Stimulated activated CD4-positive, alpha-beta T cell treated with anti-CD3 and anti-CD28 coated beads, Interleukin-4, amount 100 ng/mL, for 1 hour (primary cell): ENCODE measurements around the gene FAAP24.
"Not testable (repeated sequence)": the region's sequence is repeated elsewhere in the genome, so short reads cannot be mapped to it uniquely, and the experiment has no call there.

ENCODE experiments used
- DNase-seq: peaks from one replicate; pipeline ENCODE4 v3.0.0-alpha.2; 2020

The FAAP24 gene

DNA sequence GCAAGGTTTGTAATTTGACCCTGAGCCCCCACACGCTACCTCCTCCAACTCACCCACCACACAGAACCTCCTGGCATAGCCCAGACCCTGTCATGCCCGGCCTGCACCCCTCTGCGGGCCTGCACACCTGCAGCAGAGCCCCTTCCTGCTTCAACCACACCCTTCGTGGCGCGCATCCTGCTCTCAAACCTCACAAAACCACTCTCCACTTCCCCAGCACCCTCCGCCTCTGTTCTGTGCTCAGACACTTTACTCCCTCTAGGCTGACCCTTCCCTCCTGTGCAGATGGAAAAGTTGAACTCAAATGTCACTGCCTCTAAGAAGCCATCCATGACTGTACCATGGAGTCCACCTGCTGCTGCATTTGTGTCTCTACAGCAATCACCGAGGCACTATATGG, 28.5 kb downstream of the FAAP24 start:
- DNase-seq: no peak

DNA sequence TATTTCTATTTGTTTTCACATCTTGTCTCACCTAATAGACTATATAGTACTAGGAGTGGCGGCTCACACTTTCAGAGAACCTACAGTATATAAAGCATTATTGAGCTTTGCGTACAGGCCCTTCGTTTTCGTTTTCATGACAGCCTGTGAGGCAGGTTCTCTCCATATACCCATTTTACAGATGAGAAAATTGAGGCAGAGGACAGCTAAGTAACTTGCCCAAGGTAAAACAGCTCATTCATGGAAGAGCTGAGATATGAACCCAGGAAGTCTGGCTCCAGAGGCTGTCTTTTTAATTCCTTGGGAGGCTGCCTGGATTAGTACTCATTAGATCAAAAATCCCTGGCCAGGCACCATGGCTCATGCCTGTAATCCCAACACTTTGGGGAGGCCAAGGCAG, 28.9 kb downstream of the FAAP24 start:
- DNase-seq: no peak

DNA sequence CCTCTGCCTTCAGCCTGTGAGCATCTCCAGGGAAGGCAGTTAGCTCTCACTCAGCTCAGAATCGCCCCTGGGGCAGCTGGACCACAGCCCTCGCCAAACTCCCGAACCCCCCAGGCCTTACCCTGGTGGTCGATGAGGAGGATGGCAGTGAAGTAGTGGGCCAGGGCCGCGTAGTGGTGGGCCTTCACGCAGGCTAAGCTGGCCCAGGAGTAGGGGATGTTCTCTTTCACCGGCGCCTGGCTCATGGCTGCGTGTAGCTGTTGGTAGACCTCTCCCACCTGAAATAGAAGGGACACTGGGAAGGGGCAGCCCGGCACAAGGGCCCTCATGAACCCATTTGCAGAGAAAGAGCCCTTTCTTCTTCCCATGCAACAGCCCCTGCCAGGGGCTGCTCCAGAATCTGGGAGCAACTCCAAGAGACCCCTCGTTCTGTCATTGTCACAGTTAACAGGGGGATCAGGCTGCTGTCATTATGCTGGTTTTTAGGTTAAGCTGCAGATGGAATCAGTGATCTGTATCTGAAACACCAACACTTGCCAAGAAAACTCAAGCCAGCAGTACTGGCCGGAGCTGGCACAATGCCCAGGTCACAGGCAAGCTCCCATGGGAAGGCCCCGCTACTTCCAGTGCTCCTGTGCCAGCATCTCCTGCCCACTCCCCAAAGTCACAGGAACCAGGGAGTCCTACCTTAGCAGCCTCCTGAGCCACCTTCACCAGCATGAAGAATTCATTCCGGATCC, 30.3 kb downstream of the FAAP24 start:
- DNase-seq: not testable (repeated sequence)

DNA sequence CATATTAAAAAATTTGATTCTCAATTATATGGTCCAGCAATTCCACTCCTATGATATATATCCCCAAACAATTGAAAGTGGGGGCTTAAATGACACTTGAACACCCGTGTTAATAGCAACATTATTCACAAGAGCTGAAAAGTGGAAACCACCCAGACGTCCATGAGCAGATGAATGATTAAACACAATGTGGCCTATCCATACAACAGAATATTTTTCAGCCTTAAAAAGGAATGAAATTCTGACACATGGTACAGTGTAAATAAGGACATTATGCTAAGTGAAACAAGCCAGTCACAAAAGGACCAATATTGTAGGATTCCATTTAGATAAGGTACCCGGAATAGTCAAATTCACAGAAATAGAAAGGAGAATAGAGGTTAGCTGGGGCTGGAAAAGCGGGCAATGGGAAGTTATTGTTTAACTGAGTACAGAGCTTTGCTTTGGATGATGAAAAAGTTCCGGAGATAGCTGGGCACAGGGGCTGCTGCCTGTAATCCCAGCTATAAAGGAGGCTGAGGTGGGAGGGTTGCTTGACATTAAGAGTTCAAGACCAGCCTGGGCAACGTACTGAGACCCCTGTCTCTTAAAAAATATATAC, 31.5 kb downstream of the FAAP24 start:
- not testable (repeated sequence) for DNase-seq

DNA sequence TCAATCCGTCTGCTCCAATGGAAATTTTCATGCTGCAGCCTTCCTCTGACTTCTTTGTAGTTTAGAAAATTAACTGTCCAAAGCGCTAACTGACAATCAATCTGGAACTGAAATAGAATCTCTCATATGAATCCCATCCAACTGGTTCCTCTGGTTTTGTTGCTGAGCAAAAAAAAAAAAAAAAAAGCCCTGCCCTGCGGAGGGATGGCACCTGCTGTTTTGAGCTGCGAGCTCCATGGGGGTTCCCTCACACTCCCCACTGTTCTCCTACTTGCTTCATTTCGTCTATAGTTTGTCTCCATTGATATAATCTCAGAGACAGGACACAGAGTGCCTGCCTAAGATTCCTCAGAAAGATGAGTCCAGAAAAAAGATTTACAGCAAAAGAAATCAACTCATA, 33.4 kb downstream of the FAAP24 start:
- DNase-seq: no peak

DNA sequence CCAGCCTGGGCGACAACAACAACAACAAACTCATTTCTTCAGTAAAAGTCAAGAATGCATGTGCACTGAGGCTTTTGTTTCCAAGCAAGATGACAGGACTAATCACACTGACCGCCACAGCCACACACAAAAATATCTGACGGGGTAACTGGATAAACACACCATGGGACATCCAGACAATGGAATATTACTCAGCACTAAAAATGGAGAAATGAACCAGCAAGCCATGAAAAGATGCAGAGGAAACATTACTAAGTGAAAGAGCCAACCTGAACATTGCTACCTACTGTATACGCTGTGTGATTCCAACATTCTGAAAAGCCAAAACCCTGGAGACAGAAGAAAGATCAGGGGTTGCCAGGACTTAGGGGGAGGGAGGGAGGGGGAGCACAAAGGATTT, 36.7 kb downstream of the FAAP24 start:
- no peak for DNase-seq

DNA sequence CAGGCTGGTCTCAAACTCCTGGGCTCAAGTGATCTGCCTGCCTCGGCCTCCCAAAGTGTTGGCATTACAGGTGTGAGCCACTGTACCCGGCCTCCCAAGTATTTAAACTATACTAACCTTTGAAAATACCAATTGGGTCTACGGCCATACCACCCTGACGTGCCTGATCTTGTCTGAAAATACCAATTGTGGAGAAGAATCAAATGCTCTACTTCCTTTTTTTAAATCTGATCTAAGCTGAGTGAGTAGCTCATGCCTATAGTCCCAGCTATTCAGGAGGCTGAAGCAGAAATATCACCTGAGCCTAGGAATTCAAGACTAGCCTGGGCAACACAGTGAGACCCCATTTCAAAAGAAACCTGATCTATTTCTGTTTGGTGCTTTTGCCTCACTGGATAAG, 38.8 kb downstream of the FAAP24 start:
- DNase-seq: not testable (repeated sequence)

DNA sequence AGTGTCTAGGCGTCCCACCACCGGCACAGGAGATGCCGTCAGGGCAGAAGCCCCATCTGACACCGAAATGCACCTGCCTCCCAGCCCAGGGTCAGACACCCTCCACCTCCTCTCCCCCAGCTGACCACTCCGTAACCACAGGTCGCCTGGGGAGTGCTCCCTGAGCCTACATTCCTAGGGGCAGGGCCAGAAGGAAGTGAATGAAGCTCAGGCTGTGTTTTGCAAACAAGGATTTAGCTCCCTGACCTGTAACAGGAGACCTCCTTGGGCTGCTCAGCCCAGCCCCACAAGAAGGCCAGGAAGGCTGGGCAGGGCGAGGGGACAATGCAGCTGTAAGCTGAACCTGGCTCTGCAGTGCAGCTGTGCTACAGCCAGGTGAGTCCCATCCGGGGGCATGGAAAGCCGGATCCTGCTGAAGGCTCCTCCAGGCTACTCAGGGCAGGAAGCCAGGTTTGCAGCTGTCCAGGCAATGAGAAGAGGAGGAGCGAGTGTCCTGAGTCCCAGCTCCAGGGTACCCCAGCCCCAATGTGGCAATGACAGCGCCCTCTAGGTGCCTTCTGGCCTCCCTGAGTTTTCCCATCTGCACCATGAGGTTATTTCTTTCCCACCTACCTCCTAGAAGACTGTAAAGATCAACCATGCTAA, 50.6 kb downstream of the FAAP24 start:
- no peak for DNase-seq

DNA sequence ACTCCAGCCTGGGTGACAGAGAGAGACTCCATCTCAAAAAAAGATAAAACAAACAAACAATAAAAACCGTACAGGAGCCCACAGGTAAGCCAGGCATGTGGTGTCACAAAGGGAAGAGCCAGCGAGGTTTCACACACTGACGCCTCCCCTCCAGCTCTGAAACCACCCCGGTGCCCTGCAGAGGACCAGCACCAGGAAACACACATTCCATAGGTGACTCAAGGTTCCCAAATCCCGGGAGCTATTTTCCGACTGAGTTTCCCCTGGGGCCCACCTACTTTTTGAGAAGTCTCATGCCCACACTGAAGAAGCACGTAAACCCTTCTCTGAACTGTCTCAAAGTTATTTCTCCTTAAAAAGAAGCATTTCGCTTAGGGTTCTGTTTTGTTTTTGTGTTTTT, 52.4 kb downstream of the FAAP24 start:
- DNase-seq: no peak

DNA sequence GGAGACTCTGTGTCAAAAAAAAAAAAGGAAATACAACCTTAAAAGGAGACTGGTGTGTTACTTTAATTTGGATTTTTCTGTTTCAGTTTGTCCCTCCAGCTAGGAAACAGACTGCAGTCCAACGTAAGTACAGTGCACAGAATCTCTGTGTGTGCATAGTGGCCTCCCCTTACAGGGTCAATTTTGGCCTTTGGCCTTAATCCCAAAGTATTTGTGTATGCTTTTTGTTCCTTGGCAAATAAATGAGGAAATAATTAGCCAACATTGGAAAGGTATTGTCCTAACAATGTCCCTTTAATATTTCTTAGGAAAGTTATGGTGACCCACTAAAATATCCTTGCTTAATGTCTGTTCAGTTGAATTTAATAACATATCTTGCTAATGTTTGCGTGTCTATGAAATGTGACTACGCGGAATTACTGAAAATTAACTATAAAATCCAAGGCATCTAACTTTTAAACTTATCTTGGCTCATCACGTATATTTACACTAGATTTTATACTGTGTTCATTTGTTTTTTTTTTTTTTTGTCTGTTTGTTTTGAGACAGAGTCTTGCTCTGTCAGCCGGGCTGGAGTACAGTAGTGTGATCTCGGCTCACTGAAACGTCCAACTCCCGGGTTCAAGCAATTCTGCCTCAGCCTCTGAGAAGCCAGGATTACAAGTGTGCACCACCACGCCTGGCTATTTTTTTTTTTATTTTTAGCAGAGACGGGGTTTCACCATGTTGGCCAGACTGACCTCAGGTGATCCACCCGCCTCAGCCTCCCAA, 53.6 kb downstream of the FAAP24 start:
- DNase-seq: not testable (repeated sequence)

DNA sequence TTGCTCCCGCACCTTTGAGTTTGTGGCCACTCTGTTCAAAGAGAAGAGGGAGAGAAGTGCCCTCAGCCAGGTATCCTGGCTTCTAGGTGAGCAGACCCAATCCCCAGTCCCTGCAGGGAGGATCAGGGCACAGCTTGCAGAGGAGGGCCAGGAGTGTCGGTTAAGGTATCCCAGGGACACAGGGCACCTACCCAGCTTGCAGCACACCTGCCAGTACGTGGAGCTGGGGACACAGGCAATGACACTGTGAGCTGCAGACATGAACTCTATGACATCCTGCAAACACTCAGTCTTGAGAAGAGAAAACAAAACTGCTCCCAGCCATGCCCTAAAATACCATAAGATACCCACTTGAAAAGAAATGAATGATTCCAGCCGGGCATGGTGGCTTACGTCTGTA, 54.6 kb downstream of the FAAP24 start:
- not testable (repeated sequence) for DNase-seq
